ENCODE data around the gene ZNF503.

Gene ZNF503

GRCh38 chr10:75399461-75400162, 2.0 kb downstream of the ZNF503 start:
- in situ Hi-C loops (cut with HindIII; ENCODE audit: low sequenced_read_pairs): no loop called here
- H3K4me3 ChIP-seq (ENCODE audit: low read depth, low read length): peak overlapping the region; percentile 99
- peak; percentile 78 for DNase-seq (ENCODE audit: low read depth, low spot score)
- TF ChIP-seq CTCF (IDR thresholded peaks at IDR 0.05; ENCODE audit: low read depth, low read length): peak; percentile 58

- no peak for TF ChIP-seq CTCF (IDR thresholded peaks at IDR 0.05; ENCODE audit: low read depth, low read length)
- peak; percentile 46 for DNase-seq (ENCODE audit: low read depth, low spot score)
- in situ Hi-C loops (cut with HindIII; ENCODE audit: low sequenced_read_pairs): no loop called here
- peak overlapping the region; percentile 99 for H3K4me3 ChIP-seq (ENCODE audit: low read depth, low read length)
Observed at GRCh38 chr10:75398692-75399460, 2.7 kb downstream of the ZNF503 start.

GRCh38 chr10:75398200-75398691, 3.3 kb downstream of the ZNF503 start:
- DNase-seq (ENCODE audit: low read depth, low spot score): peak; percentile 31
- H3K4me3 ChIP-seq (ENCODE audit: low read depth, low read length): peak overlapping the region; percentile 99
- in situ Hi-C loops (cut with HindIII; ENCODE audit: low sequenced_read_pairs): no loop called here
- no peak for TF ChIP-seq CTCF (IDR thresholded peaks at IDR 0.05; ENCODE audit: low read depth, low read length)

GRCh38 chr10:75397496-75398199, 3.9 kb downstream of the ZNF503 start:
- DNase-seq (ENCODE audit: low read depth, low spot score): peak; percentile 41
- H3K4me3 ChIP-seq (ENCODE audit: low read depth, low read length): peak overlapping the region; percentile 99
- in situ Hi-C loops (cut with HindIII; ENCODE audit: low sequenced_read_pairs): no loop called here
- no peak for TF ChIP-seq CTCF (IDR thresholded peaks at IDR 0.05; ENCODE audit: low read depth, low read length)

GRCh38 chr10:75396631-75397495, 4.7 kb downstream of the ZNF503 start:
- TF ChIP-seq CTCF (IDR thresholded peaks at IDR 0.05; ENCODE audit: low read depth, low read length): no peak
- peak overlapping the region; percentile 99 for H3K4me3 ChIP-seq (ENCODE audit: low read depth, low read length)
- DNase-seq (ENCODE audit: low read depth, low spot score): peak; percentile 44
- in situ Hi-C loops (cut with HindIII; ENCODE audit: low sequenced_read_pairs): no loop called here

Measured in astrocyte of the spinal cord (primary cell).